ENCODE results near the gene CFAP77. TPM values are rescaled to one million over a fixed set of nuclear protein-coding genes. Genes with fewer than 3 reads are reported as not detected.

CFAP77 gene
- total RNA-seq, 6 donors from 2014 or later, result 0.78 to 16.7 (median 2.7) TPM; not detected in 1

- ATAC-seq (ENCODE audit: low FRiP score in 2 of 2), result no peak
- peak in 1 of 2 donors; percentile 79 for DNase-seq
- Histone ChIP-seq H3K36me3 (no peaks in the 10 kb centered on the region), H3K4me1 (peaks cover under 1 to 28% (median 14%) of the 10 kb centered on the region in 4 donors), H3K27me3 (peaks cover 2 to 89% (median 57%) of the 10 kb centered on the region in 4 donors), H3K9me3 (no peaks in the 10 kb centered on the region), H3K27ac (no peak overlapping the region), H3K4me3 (no peak overlapping the region)
- TF ChIP-seq POLR2AphosphoS5 (IDR thresholded peaks at IDR 0.05), result no peak
- no peak for TF ChIP-seq EP300 (IDR thresholded peaks at IDR 0.05)
- no peak for TF ChIP-seq POLR2A (IDR thresholded peaks at IDR 0.05)
- WGBS, 2 donors, result 5 to 15% methylated on average over 4 to 53 of the region's 74 CpGs
Measured at GRCh38 chr9:132586830-132587591, 177.0 kb downstream of the CFAP77 start.

DNA sequence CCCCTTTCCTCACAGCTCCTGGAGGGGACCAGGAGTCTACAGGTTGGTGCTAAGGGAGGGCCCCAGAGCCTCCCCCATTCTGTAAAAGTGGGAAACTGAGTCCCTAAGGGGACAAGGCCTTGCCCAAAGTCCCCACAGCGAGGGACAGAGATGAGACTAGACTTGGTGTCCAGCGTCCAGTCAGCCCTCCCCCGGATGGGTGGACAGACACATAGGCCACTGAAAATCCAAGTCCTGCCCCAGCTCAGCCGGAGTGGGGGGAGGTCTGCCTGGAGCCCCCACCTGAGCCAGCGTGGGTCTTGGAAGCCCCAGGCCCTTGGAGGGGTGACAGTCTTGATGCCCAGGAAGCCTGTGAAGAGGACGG is 177.6 kb downstream of the CFAP77 start:
- Histone ChIP-seq H3K4me3 (no peak overlapping the region), H3K9me3 (no peaks in the 10 kb centered on the region), H3K27ac (no peak overlapping the region), H3K4me1 (peaks cover 0 to 22% (median 9%) of the 10 kb centered on the region in 4 donors), H3K27me3 (peaks cover 2 to 85% (median 54%) of the 10 kb centered on the region in 4 donors), H3K36me3 (no peaks in the 10 kb centered on the region)
- WGBS, 2 donors, result 0 to 9% methylated on average over 3 to 4 of the region's 6 CpGs
- no peak for ATAC-seq (ENCODE audit: low FRiP score in 2 of 2)
- TF ChIP-seq POLR2AphosphoS5 (IDR thresholded peaks at IDR 0.05) (no peak), EP300 (IDR thresholded peaks at IDR 0.05) (no peak), POLR2A (IDR thresholded peaks at IDR 0.05) (no peak), CTCF (IDR thresholded peaks at IDR 0.05) (no peak)
- no peak for DNase-seq

GRCh38 chr9:132588098-132588497 is 178.1 kb downstream of the CFAP77 start:
- Histone ChIP-seq H3K4me3 (no peak overlapping the region), H3K27me3 (peaks cover 2 to 81% (median 49%) of the 10 kb centered on the region in 4 donors), H3K9me3 (no peaks in the 10 kb centered on the region), H3K4me1 (peaks cover 0 to 21% (median 9%) of the 10 kb centered on the region in 4 donors), H3K36me3 (peaks cover 0 to 3% (median 0%) of the 10 kb centered on the region in 4 donors), H3K27ac (no peak overlapping the region)
- no peak for DNase-seq
- no peak for ATAC-seq (ENCODE audit: low FRiP score in 2 of 2)
- WGBS, 2 donors, result 26 to 28% methylated on average over 12 of the region's 12 CpGs
- TF ChIP-seq CTCF (IDR thresholded peaks at IDR 0.05), result no peak
- no peak for TF ChIP-seq POLR2AphosphoS5 (IDR thresholded peaks at IDR 0.05)
- no peak for TF ChIP-seq POLR2A (IDR thresholded peaks at IDR 0.05)

DNA sequence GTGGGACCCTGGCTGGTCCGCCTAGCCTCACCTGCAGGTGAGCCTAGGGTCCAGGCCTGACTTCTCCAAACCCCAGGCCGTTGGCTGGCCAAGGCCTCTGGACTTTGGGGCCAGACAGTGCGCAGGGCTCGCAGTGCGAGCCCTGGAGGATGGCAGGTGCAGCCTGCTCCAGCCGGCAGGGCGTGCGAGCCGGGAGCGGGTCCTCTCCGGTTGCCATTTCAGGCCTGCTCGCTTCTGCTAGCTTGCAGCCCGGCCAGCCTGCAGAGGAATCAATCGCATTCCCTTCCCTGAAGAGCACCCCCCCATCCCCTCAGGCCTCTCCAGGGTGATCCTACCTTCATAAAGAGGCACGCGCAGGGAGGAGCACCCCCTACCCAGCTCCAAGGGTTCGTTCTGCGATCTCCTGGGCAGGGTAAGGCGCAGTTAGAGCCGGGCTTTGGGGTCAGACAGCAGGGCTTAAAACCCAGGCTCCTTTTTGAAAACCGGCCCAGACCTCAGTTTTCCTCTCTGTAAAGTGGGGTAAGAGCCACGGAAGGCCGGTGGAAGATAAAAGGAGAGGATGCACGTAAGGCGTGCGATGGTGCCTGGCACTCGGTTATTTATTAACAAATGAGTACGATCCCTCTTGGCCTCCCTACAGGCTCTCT is 178.6 kb downstream of the CFAP77 start:
- H3K4me3 ChIP-seq, result no peak overlapping the region
- H3K9me3 ChIP-seq, result no peaks in the 10 kb centered on the region
- no peak for ATAC-seq (ENCODE audit: low FRiP score in 2 of 2)
- no peak overlapping the region for H3K27ac ChIP-seq
- 5 to 13% methylated on average over 12 to 28 of the region's 28 CpGs for WGBS, 2 donors
- TF ChIP-seq CTCF (IDR thresholded peaks at IDR 0.05) (no peak), POLR2AphosphoS5 (IDR thresholded peaks at IDR 0.05) (no peak), POLR2A (IDR thresholded peaks at IDR 0.05) (no peak), EP300 (IDR thresholded peaks at IDR 0.05) (no peak)
- DNase-seq, result no peak
- H3K36me3 ChIP-seq, result peaks cover 0 to 8% (median 3%) of the 10 kb centered on the region in 4 donors
- peaks cover 2 to 77% (median 47%) of the 10 kb centered on the region in 4 donors for H3K27me3 ChIP-seq
- peaks cover 0 to 21% (median 9%) of the 10 kb centered on the region in 4 donors for H3K4me1 ChIP-seq
